Suprapubic skin (tissue), 4 donors: Measurements from ENCODE around the gene TBC1D24. TPM values are rescaled to one million over a fixed set of nuclear protein-coding genes. Genes with fewer than 3 reads are reported as not detected.
A peak's percentile ranks its signal among the peaks of the same experiment; 100 is the strongest.

Experiments
- DNase-seq, 2 donors: peaks; one replicate each; pipeline ENCODE4 v3.0.0-alpha.2; 2019; ENCODE audit warnings: low spot score in 2 of 2
- H3K27ac ChIP-seq: fragments of 200-600 bp; sonication (generic); one replicate; pipeline ENCODE4 v1.5.1; 2019
- H3K27me3 ChIP-seq: fragments of 200-600 bp; sonication (generic); one replicate; pipeline ENCODE4 v1.5.1; 2019
- H3K36me3 ChIP-seq: fragments of 200-600 bp; sonication (generic); one replicate; pipeline ENCODE4 v1.5.1; 2019
- H3K4me1 ChIP-seq: fragments of 200-600 bp; sonication (generic); one replicate; pipeline ENCODE4 v1.5.1; 2019
- H3K4me3 ChIP-seq: fragments of 200-600 bp; sonication (generic); one replicate; pipeline ENCODE4 v1.5.1; 2019; ENCODE audit warnings: mild to moderate bottlenecking
- H3K9me3 ChIP-seq: fragments of 200-600 bp; sonication (generic); one replicate; pipeline ENCODE4 v1.5.1; 2019
- CTCF ChIP-seq, 2 donors: fragments of 200-600 bp in 1 of 2; fragments of 450-650 bp in 1 of 2; sonication (generic) in 1 of 2; IDR thresholded peaks; one replicate each; pipeline ENCODE4 v1.5.1; 2016 to 2019; ENCODE audit warnings: antibody characterized with exemption in 2 of 2, mild to moderate bottlenecking in 1 of 2, moderate library complexity in 1 of 2
- EP300 ChIP-seq: sonication (generic); formaldehyde crosslinking; IDR thresholded peaks from one replicate; pipeline ENCODE4 v1.6.1; 2017; ENCODE audit warnings: antibody characterized with exemption
- POLR2A ChIP-seq, 2 donors: fragments of 450-650 bp; IDR thresholded peaks; one replicate each; pipeline ENCODE4 v1.6.1; 2017; ENCODE audit warnings: antibody characterized with exemption in 2 of 2, mild to moderate bottlenecking in 2 of 2, moderate library complexity in 2 of 2
- POLR2AphosphoS5 ChIP-seq, 3 donors: sonication (generic); formaldehyde crosslinking; IDR thresholded peaks; one replicate each; pipeline ENCODE4 v1.6.1; 2017; ENCODE audit warnings: antibody characterized with exemption in 3 of 3
- WGBS: methylation state at CpG from one replicate; pipeline ENCODE4 v1.1.5; 2018; 5-methylcytosine and 5-hydroxymethylcytosine counted together
- total RNA-seq, 4 donors: library from RNA; depleted of rRNA; stranded (reverse); fragments of >200 nt; gene quantifications; one replicate each; pipeline ENCODE4 v1.1.0, GENCODE V29; 2016

TBC1D24 gene
- total RNA-seq, 4 donors from 2014 or later: 10.8 to 23.6 (median 16.5) TPM

- Histone ChIP-seq H3K9me3 (no peaks in the 10 kb centered on the region), H3K27ac (peak overlapping the region; percentile 71)
- peak; percentile 67 to 80 for DNase-seq
Observed at GRCh38 chr16:2507665-2508064, 32.7 kb downstream of the TBC1D24 start.

GRCh38 chr16:2508722-2509400, 33.9 kb downstream of the TBC1D24 start:
- DNase-seq: no peak
- TF ChIP-seq POLR2AphosphoS5 (IDR thresholded peaks at IDR 0.05) (no peak), CTCF (IDR thresholded peaks at IDR 0.05) (no peak), POLR2A (IDR thresholded peaks at IDR 0.05) (no peak), EP300 (no peak)
- 82% methylated on average over 18 of the region's 18 CpGs for WGBS
- Histone ChIP-seq H3K4me1 (peaks cover 24% of the 10 kb centered on the region), H3K27ac (no peak overlapping the region), H3K27me3 (no peaks in the 10 kb centered on the region), H3K9me3 (no peaks in the 10 kb centered on the region), H3K36me3 (no peaks in the 10 kb centered on the region), H3K4me3 (no peak overlapping the region)

More at GRCh38 chr16:2507665-2508064, 32.7 kb downstream of the TBC1D24 start:
- TF ChIP-seq CTCF (IDR thresholded peaks at IDR 0.05): no peak
- no peak for TF ChIP-seq EP300
- TF ChIP-seq POLR2AphosphoS5 (IDR thresholded peaks at IDR 0.05): no peak
- no peak for TF ChIP-seq POLR2A (IDR thresholded peaks at IDR 0.05)
- Histone ChIP-seq H3K27me3 (no peaks in the 10 kb centered on the region), H3K36me3 (no peaks in the 10 kb centered on the region), H3K4me1 (peaks cover 19% of the 10 kb centered on the region), H3K4me3 (no peak overlapping the region)
- 68% methylated on average over 11 of the region's 11 CpGs for WGBS

GRCh38 chr16:2511128-2511800, 36.3 kb downstream of the TBC1D24 start:
- no peak for TF ChIP-seq POLR2A (IDR thresholded peaks at IDR 0.05)
- no peak for TF ChIP-seq POLR2AphosphoS5 (IDR thresholded peaks at IDR 0.05)
- no peak for TF ChIP-seq CTCF (IDR thresholded peaks at IDR 0.05)
- TF ChIP-seq EP300: no peak
- Histone ChIP-seq H3K4me1 (peaks cover 39% of the 10 kb centered on the region), H3K9me3 (no peaks in the 10 kb centered on the region), H3K27me3 (no peaks in the 10 kb centered on the region), H3K4me3 (no peak overlapping the region), H3K36me3 (no peaks in the 10 kb centered on the region), H3K27ac (peak overlapping the region; percentile 24)
- peak; percentile 92 to 93 for DNase-seq
- WGBS: 36% methylated on average over 24 of the region's 24 CpGs

GRCh38 chr16:2511996-2512734, 37.2 kb downstream of the TBC1D24 start:
- DNase-seq: peak in 1 of 2 donors; percentile 64
- TF ChIP-seq POLR2A (IDR thresholded peaks at IDR 0.05) (no peak), CTCF (IDR thresholded peaks at IDR 0.05) (no peak), POLR2AphosphoS5 (IDR thresholded peaks at IDR 0.05) (no peak), EP300 (no peak)
- Histone ChIP-seq H3K9me3 (no peaks in the 10 kb centered on the region), H3K4me1 (peaks cover 48% of the 10 kb centered on the region), H3K36me3 (no peaks in the 10 kb centered on the region), H3K4me3 (no peak overlapping the region), H3K27me3 (no peaks in the 10 kb centered on the region), H3K27ac (peak overlapping the region; percentile 24)
- 86% methylated on average over 17 of the region's 17 CpGs for WGBS
